ENCODE measurements around the gene DNMT3L.
"Not testable (repeated sequence)": the region's sequence is repeated elsewhere in the genome, so short reads cannot be mapped to it uniquely, and the experiment has no call there.

Gene DNMT3L

GRCh38 chr21:44261675-44262295 is at the start of gene DNMT3L:
Gene DNMT3L, minus strand, starts transcription at chr21:44261897. Its CDS starts 638 bp downstream, at chr21:44261259.
- no peak for DNase-seq

- DNase-seq: no peak
These were observed 49.2 kb upstream of the DNMT3L start for GRCh38 chr21:44310628-44311507.

GRCh38 chr21:44306936-44307704 is 45.4 kb upstream of the DNMT3L start:
- DNase-seq: no peak

GRCh38 chr21:44305691-44306090 is 44.0 kb upstream of the DNMT3L start:
- no peak for DNase-seq

GRCh38 chr21:44304877-44305293 is 43.2 kb upstream of the DNMT3L start:
- peak; percentile 8 for DNase-seq

- no peak for DNase-seq
These were observed 42.4 kb upstream of the DNMT3L start for GRCh38 chr21:44304011-44304616.

- DNase-seq: no peak
These were observed 41.8 kb upstream of the DNMT3L start for GRCh38 chr21:44303490-44303981.

- DNase-seq: not testable (repeated sequence)
These were observed 41.1 kb upstream of the DNMT3L start for GRCh38 chr21:44302573-44303401.

GRCh38 chr21:44301961-44302406 is 40.3 kb upstream of the DNMT3L start:
- no peak for DNase-seq

- DNase-seq: no peak
These were observed 39.4 kb upstream of the DNMT3L start for GRCh38 chr21:44301141-44301540.

GRCh38 chr21:44300262-44300959 is 38.7 kb upstream of the DNMT3L start:
- DNase-seq: peak; percentile 28

- peak; percentile 27 for DNase-seq
These were observed 38.0 kb upstream of the DNMT3L start, which contains the start of gene PFKL for GRCh38 chr21:44299458-44300261. Gene PFKL, plus strand, starts transcription at chr21:44300053. Its CDS starts 53 bp downstream, at chr21:44300106.

GRCh38 chr21:44299085-44299457 is 37.4 kb upstream of the DNMT3L start:
- DNase-seq: no peak

- DNase-seq: no peak
These were observed 36.6 kb upstream of the DNMT3L start for GRCh38 chr21:44298301-44298700.

GRCh38 chr21:44297525-44298290 is 36.0 kb upstream of the DNMT3L start:
- peak; percentile 74 for DNase-seq

- DNase-seq: no peak
These were observed 35.2 kb upstream of the DNMT3L start for GRCh38 chr21:44296916-44297315.

- DNase-seq: no peak
These were observed 34.4 kb upstream of the DNMT3L start for GRCh38 chr21:44296103-44296519.

- no peak for DNase-seq
These were observed 33.9 kb upstream of the DNMT3L start for GRCh38 chr21:44295646-44296045.

- DNase-seq: no peak
These were observed 33.5 kb upstream of the DNMT3L start for GRCh38 chr21:44295163-44295573.
